ENCODE measurements around the gene SLC12A7. TPM values are rescaled to one million over a fixed set of nuclear protein-coding genes. Genes with fewer than 3 reads are reported as not detected.

SLC12A7 gene
- total and polyA plus RNA-seq, 2 of the 13 experiments (the other 11 are each of a cell fraction or from before 2014, with no cell fraction given) = 14.0 to 18.5 TPM

- TF ChIP-seq, protein P1, sequence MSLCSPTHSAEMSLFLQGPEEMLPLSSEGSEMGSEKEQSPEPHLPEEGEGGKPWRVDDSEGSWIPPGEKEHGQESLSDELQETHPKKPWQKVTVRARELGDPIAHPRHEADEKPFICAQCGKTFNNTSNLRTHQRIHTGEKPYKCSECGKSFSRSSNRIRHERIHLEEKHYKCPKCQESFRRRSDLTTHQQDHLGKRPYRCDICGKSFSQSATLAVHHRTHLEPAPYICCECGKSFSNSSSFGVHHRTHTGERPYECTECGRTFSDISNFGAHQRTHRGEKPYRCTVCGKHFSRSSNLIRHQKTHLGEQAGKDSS (CRISPR knock-in tag; IDR thresholded peaks at IDR 0.05; ENCODE audit: borderline replicate concordance, low read depth) = no peak
- no peak for TF ChIP-seq EHMT2 (IDR thresholded peaks at IDR 0.05; ENCODE audit: borderline replicate concordance, low read depth, low read length)
- TF ChIP-seq FOSL2 (CRISPR knock-in tag; IDR thresholded peaks at IDR 0.05) = peak; percentile 32; the same call in 1 of the 2 replicates
- no peak for TF ChIP-seq ZNF343 (CRISPR knock-in tag; IDR thresholded peaks at IDR 0.05)
- TF ChIP-seq, protein P2, sequence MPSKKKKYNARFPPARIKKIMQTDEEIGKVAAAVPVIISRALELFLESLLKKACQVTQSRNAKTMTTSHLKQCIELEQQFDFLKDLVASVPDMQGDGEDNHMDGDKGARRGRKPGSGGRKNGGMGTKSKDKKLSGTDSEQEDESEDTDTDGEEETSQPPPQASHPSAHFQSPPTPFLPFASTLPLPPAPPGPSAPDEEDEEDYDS (CRISPR knock-in tag; IDR thresholded peaks at IDR 0.05) = 0 out of 2 replicates have a peak, but pooled peaks have one; percentile 21
- no peak for TF ChIP-seq ZNF124 (CRISPR knock-in tag; IDR thresholded peaks at IDR 0.05)
- 0 out of 2 replicates have a peak, but pooled peaks have one; percentile 32 for TF ChIP-seq ZKSCAN8 (CRISPR knock-in tag; IDR thresholded peaks at IDR 0.05; ENCODE audit: borderline replicate concordance)
- no peak for TF ChIP-seq ZNF589 (CRISPR knock-in tag; conservative IDR thresholded peaks at IDR 0.05)
- TF ChIP-seq ZNF296 (CRISPR knock-in tag; conservative IDR thresholded peaks at IDR 0.05) = no peak
- TF ChIP-seq, protein P3, sequence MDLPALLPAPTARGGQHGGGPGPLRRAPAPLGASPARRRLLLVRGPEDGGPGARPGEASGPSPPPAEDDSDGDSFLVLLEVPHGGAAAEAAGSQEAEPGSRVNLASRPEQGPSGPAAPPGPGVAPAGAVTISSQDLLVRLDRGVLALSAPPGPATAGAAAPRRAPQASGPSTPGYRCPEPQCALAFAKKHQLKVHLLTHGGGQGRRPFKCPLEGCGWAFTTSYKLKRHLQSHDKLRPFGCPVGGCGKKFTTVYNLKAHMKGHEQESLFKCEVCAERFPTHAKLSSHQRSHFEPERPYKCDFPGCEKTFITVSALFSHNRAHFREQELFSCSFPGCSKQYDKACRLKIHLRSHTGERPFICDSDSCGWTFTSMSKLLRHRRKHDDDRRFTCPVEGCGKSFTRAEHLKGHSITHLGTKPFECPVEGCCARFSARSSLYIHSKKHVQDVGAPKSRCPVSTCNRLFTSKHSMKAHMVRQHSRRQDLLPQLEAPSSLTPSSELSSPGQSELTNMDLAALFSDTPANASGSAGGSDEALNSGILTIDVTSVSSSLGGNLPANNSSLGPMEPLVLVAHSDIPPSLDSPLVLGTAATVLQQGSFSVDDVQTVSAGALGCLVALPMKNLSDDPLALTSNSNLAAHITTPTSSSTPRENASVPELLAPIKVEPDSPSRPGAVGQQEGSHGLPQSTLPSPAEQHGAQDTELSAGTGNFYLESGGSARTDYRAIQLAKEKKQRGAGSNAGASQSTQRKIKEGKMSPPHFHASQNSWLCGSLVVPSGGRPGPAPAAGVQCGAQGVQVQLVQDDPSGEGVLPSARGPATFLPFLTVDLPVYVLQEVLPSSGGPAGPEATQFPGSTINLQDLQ (CRISPR knock-in tag; IDR thresholded peaks at IDR 0.05) = no peak
- no peak for TF ChIP-seq ZFAT (CRISPR knock-in tag; conservative IDR thresholded peaks at IDR 0.05)
- TF ChIP-seq FOXO1 (CRISPR knock-in tag; IDR thresholded peaks at IDR 0.05) = no peak
- TF ChIP-seq KDM3A (CRISPR knock-in tag; IDR thresholded peaks at IDR 0.05; ENCODE audit: low read depth) = no peak
- TF ChIP-seq ATF6 (CRISPR knock-in tag; conservative IDR thresholded peaks at IDR 0.05) = no peak
- TF ChIP-seq HNF4G (IDR thresholded peaks at IDR 0.05; ENCODE audit: borderline replicate concordance, low read depth, low read length) = peak; percentile 36; the same call in 1 of the 2 replicates
- no peak for TF ChIP-seq HNF4G (CRISPR knock-in tag; IDR thresholded peaks at IDR 0.05; ENCODE audit: borderline replicate concordance, low read depth)
- TF ChIP-seq AGO2 (optimal IDR thresholded peaks at IDR 0.05; ENCODE audit: low read depth, low read length) = no peak
- no peak for TF ChIP-seq HBP1 (CRISPR knock-in tag; IDR thresholded peaks at IDR 0.05; ENCODE audit: low read depth)
- TF ChIP-seq PAF1 (CRISPR knock-in tag; IDR thresholded peaks at IDR 0.05) = no peak
- TF ChIP-seq FOXA3 (CRISPR knock-in tag; IDR thresholded peaks at IDR 0.05) = peak; percentile 50; the same call in 1 of the 2 replicates
- TF ChIP-seq FOXA1 (IDR thresholded peaks at IDR 0.05) = no peak
- peak; percentile 48; the same call in 1 of the 2 replicates for TF ChIP-seq FOXA1 (CRISPR knock-in tag; IDR thresholded peaks at IDR 0.05)
These were observed 24.0 kb upstream of the SLC12A7 start (continued) for GRCh38 chr5:1135696-1136525.
